ENCODE measurements around the gene EID2. TPM values are rescaled to one million over a fixed set of nuclear protein-coding genes. Genes with fewer than 3 reads are reported as not detected.
A peak's percentile ranks its signal among the peaks of the same experiment; 100 is the strongest.

Gene EID2
- total and polyA plus RNA-seq, 10 of the 15 experiments (the other 5 are each of a cell fraction or from before 2014, with no cell fraction given) = 1.6 to 11.4 (median 7.0) TPM

- no peak overlapping the region for H3K4me3 ChIP-seq
- H3K79me2 ChIP-seq (ENCODE audit: control insufficient read depth, insufficient read depth, low read length) = no peaks in the 10 kb centered on the region
- FAIRE-seq (no peak), DNase-seq (ENCODE audit: low read depth, low spot score) (no peak), ATAC-seq (peak; percentile 59; the same call in 2 of the 3 replicates)
- 18% methylated on average over 5 of the region's 5 CpGs for WGBS (ENCODE audit: insufficient coverage, insufficient replicate concordance, low lambda C conversion rate, missing lambda C conversion rate)
- H3K9me3 ChIP-seq (replicated peaks; ENCODE audit: control insufficient read depth, insufficient read depth, low read length) = no peaks in the 10 kb centered on the region; the same call in 2 of the 3 replicates
- no peaks in the 10 kb centered on the region for H3K36me3 ChIP-seq (ENCODE audit: control insufficient read depth in 2 of 2, insufficient read depth in 2 of 2, low read length in 1 of 2)
- no peak for TF ChIP-seq BACH1 (IDR thresholded peaks at IDR 0.05; ENCODE audit: borderline replicate concordance)
- no peak for TF ChIP-seq MLLT1 (IDR thresholded peaks at IDR 0.05)
- no peak for TF ChIP-seq ZBED1 (IDR thresholded peaks at IDR 0.05; ENCODE audit: borderline replicate concordance)
- TF ChIP-seq, protein P1, sequence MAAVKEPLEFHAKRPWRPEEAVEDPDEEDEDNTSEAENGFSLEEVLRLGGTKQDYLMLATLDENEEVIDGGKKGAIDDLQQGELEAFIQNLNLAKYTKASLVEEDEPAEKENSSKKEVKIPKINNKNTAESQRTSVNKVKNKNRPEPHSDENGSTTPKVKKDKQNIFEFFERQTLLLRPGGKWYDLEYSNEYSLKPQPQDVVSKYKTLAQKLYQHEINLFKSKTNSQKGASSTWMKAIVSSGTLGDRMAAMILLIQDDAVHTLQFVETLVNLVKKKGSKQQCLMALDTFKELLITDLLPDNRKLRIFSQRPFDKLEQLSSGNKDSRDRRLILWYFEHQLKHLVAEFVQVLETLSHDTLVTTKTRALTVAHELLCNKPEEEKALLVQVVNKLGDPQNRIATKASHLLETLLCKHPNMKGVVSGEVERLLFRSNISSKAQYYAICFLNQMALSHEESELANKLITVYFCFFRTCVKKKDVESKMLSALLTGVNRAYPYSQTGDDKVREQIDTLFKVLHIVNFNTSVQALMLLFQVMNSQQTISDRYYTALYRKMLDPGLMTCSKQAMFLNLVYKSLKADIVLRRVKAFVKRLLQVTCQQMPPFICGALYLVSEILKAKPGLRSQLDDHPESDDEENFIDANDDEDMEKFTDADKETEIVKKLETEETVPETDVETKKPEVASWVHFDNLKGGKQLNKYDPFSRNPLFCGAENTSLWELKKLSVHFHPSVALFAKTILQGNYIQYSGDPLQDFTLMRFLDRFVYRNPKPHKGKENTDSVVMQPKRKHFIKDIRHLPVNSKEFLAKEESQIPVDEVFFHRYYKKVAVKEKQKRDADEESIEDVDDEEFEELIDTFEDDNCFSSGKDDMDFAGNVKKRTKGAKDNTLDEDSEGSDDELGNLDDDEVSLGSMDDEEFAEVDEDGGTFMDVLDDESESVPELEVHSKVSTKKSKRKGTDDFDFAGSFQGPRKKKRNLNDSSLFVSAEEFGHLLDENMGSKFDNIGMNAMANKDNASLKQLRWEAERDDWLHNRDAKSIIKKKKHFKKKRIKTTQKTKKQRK (IDR thresholded peaks at IDR 0.05; ENCODE audit: low read depth, low read length) = no peak
- TF ChIP-seq STAT3 (IDR thresholded peaks at IDR 0.05; ENCODE audit: low read depth, low read length) = no peak
- TF ChIP-seq TARDBP (IDR thresholded peaks at IDR 0.05; ENCODE audit: borderline replicate concordance) = no peak
- TF ChIP-seq SMARCA5 (IDR thresholded peaks at IDR 0.05) = no peak
- TF ChIP-seq NFIC (IDR thresholded peaks at IDR 0.05; ENCODE audit: low read depth, low read length) = no peak
- no peak for TF ChIP-seq NBN (IDR thresholded peaks at IDR 0.05)
- TF ChIP-seq SIN3A (IDR thresholded peaks at IDR 0.05; ENCODE audit: low read depth, low read length) = no peak
- no peak for TF ChIP-seq EGR1 (IDR thresholded peaks at IDR 0.05; ENCODE audit: borderline replicate concordance in 1 of 2, low read depth in 2 of 2, low read length in 2 of 2)
- peaks cover 19% of the 10 kb centered on the region for H3K4me1 ChIP-seq (ENCODE audit: control insufficient read depth, insufficient read depth, low read length)
- BruUV-seq (replicated peaks) = no TSS peak
- SMC1A ChIA-PET (ENCODE audit: uncharacterized antibody, unreplicated experiment) = interaction anchor here (1.2 to 5.9 kb wide), 4 partner anchors 52 to 293 kb away, joined by 4 to 105 read pairs (median 10); no protein-coding TSS in a partner anchor
- no peak overlapping the region for H3K4me2 ChIP-seq (ENCODE audit: control insufficient read depth, insufficient read depth)
- RAD21 ChIA-PET (ENCODE audit: unreplicated experiment) = interaction anchor here (2.8 to 5.8 kb wide), 2 partner anchors 123 to 293 kb away, joined by 18 to 105 read pairs; no protein-coding TSS in a partner anchor
- in situ Hi-C loops (cut with MboI) = loop anchor here (5.0 kb wide), 1 partner anchor 122 kb away; no protein-coding TSS in a partner anchor
- intact Hi-C loops (cut with micrococcal nuclease; ENCODE audit: unreplicated experiment) = loop anchor here (2.0 kb wide), 3 partner anchors 77 to 297 kb away; partner anchors contain the start of gene FBL
- H3K9ac ChIP-seq (ENCODE audit: control insufficient read depth, insufficient read depth, low read length) = no peak overlapping the region
- CTCF ChIA-PET = interaction anchor here (1.8 to 15.0 kb wide), 3 partner anchors 124 to 294 kb away, joined by 5 to 248 read pairs (median 60); partner anchors contain the start of gene FBL
- H3K27me3 ChIP-seq (replicated peaks in 1 of 2; ENCODE audit: control insufficient read depth in 2 of 2, insufficient read depth in 2 of 2, low read length in 1 of 2) = no peaks in the 10 kb centered on the region; a peak in 1 of 4 replicates
- no peak overlapping the region for H3K27ac ChIP-seq (ENCODE audit: control insufficient read depth, insufficient read depth)
- H4K20me1 ChIP-seq (ENCODE audit: control insufficient read depth, insufficient read depth) = no peaks in the 10 kb centered on the region
- POLR2A ChIA-PET = no interaction called here
- no peak overlapping the region; the same call in 1 of the 2 replicates for H2AFZ ChIP-seq (ENCODE audit: control insufficient read depth, low read depth, low read length)
Observed at GRCh38 chr19:39550197-39550596, 10.2 kb upstream of the EID2 start.

Measured in GM12878 (cell line).